Neural progenitor cell (in vitro differentiated cells): Measurements from ENCODE around the gene RBM6. TPM values are rescaled to one million over a fixed set of nuclear protein-coding genes. Genes with fewer than 3 reads are reported as not detected.
"Not testable (repeated sequence)": the region's sequence is repeated elsewhere in the genome, so short reads cannot be mapped to it uniquely, and the experiment has no call there.

Source experiments
- DNase-seq: peaks from one replicate; pipeline ENCODE4 v3.0.0-alpha.2; 2016; ENCODE audit warnings: low spot score
- H2AFZ ChIP-seq: fragments of 200-600 bp; sonication (generic); replicated peaks from 2 replicates; pipeline ENCODE4 v1.6.1; 2016; ENCODE audit warnings: antibody characterized with exemption
- H3F3A ChIP-seq: fragments of 200-600 bp; sonication (generic); 2 replicates; pipeline ENCODE4 v1.6.1; 2016; ENCODE audit warnings: antibody characterized with exemption, low read depth
- H3K27ac ChIP-seq: fragments of 200-600 bp; sonication (generic); 2 replicates; pipeline ENCODE4 v1.5.1; 2016; ENCODE audit warnings: mild to moderate bottlenecking
- H3K27me3 ChIP-seq: fragments of 200-600 bp; sonication (generic); 2 replicates; pipeline ENCODE4 v1.6.1; 2016; ENCODE audit warnings: mild to moderate bottlenecking, moderate library complexity
- H3K36me3 ChIP-seq: fragments of 200-600 bp; sonication (generic); 2 replicates; pipeline ENCODE4 v1.5.1; 2016
- H3K4me1 ChIP-seq: fragments of 200-600 bp; sonication (generic); 2 replicates; pipeline ENCODE4 v1.6.1; 2016; ENCODE audit warnings: mixed run types
- H3K4me2 ChIP-seq: fragments of 200-600 bp; sonication (generic); 2 replicates; pipeline ENCODE4 v1.6.1; 2016
- H3K4me3 ChIP-seq: fragments of 200-600 bp; sonication (generic); 2 replicates; pipeline ENCODE4 v1.5.1; 2016
- H3K79me2 ChIP-seq: fragments of 200-600 bp; sonication (generic); 2 replicates; pipeline ENCODE4 v1.6.1; 2016; ENCODE audit warnings: low read depth
- H3K9ac ChIP-seq: fragments of 200-600 bp; sonication (generic); 2 replicates; pipeline ENCODE4 v1.6.1; 2016
- H3K9me3 ChIP-seq: fragments of 200-600 bp; sonication (generic); 2 replicates; pipeline ENCODE4 v1.5.1; 2016; ENCODE audit warnings: low read depth
- H4K20me1 ChIP-seq: fragments of 200-600 bp; sonication (generic); 2 replicates; pipeline ENCODE4 v1.6.1; 2016; ENCODE audit warnings: low read depth
- H3K27ac Mint-ChIP-seq: 3 replicates; pipeline ENCODE4 v1.8.0; 2021; ENCODE audit warnings: mixed read lengths
- H3K27me3 Mint-ChIP-seq: 2 replicates; pipeline ENCODE4 v1.8.0; 2022; ENCODE audit warnings: low read depth, mild to moderate bottlenecking, inconsistent platforms, moderate library complexity, mixed read lengths; ENCODE audit not compliant: insufficient read depth
- H3K36me3 Mint-ChIP-seq: 3 replicates; pipeline ENCODE4 v1.8.0; 2021; ENCODE audit warnings: mixed read lengths
- H3K4me1 Mint-ChIP-seq: 3 replicates; pipeline ENCODE4 v1.8.0; 2021; ENCODE audit warnings: mixed read lengths
- H3K4me3 Mint-ChIP-seq: 3 replicates; pipeline ENCODE4 v1.8.0; 2021; ENCODE audit warnings: mild to moderate bottlenecking, moderate library complexity, mixed read lengths
- H3K9me3 Mint-ChIP-seq: 3 replicates; pipeline ENCODE4 v1.8.0; 2020; ENCODE audit warnings: mixed read lengths
- CTCF ChIP-seq: fragments of 200-600 bp; sonication (generic); IDR thresholded peaks from 2 replicates; pipeline ENCODE4 v1.5.1; 2017; ENCODE audit warnings: antibody characterized with exemption, mild to moderate bottlenecking
- EZH2 ChIP-seq: fragments of 200-600 bp; sonication (generic); IDR thresholded peaks from 2 replicates; pipeline ENCODE4 v1.6.1; 2017; ENCODE audit warnings: antibody characterized with exemption, mild to moderate bottlenecking, moderate library complexity
- EZH2phosphoT487 ChIP-seq: fragments of 200-600 bp; sonication (generic); IDR thresholded peaks from 2 replicates; pipeline ENCODE4 v1.6.1; 2017; ENCODE audit warnings: antibody characterized with exemption
- total RNA-seq: library from RNA; depleted of rRNA; stranded (reverse); fragments of >200 nt; gene quantifications from 2 replicates; pipeline ENCODE4 v1.2.3, GENCODE V29; 2015; ENCODE audit warnings: low replicate concordance

The RBM6 gene
- total RNA-seq, 1 donor from 2014 or later, result 170 TPM

- H3K27ac ChIP-seq, result no peak overlapping the region
- H3K4me2 ChIP-seq, result no peak overlapping the region
- H3K27me3 ChIP-seq, result peaks cover 6% of the 10 kb centered on the region
- H3K9ac ChIP-seq, result no peak overlapping the region
- Mint-ChIP-seq H3K4me3 (no peak overlapping the region), H3K36me3 (no peaks in the 10 kb centered on the region), H3K4me1 (peaks cover 9% of the 10 kb centered on the region), H3K27me3 (peaks cover 5% of the 10 kb centered on the region), H3K27ac (no peak overlapping the region), H3K9me3 (no peaks in the 10 kb centered on the region)
- no peaks in the 10 kb centered on the region for H3K36me3 ChIP-seq
- no peaks in the 10 kb centered on the region for H4K20me1 ChIP-seq
- peaks cover 3% of the 10 kb centered on the region for H3K4me1 ChIP-seq
- H3K4me3 ChIP-seq, result no peak overlapping the region
- no peak overlapping the region for H2AFZ ChIP-seq
- no peak for TF ChIP-seq CTCF
- TF ChIP-seq EZH2, result no peak
- no peak for TF ChIP-seq EZH2phosphoT487
- H3K79me2 ChIP-seq, result no peaks in the 10 kb centered on the region
- DNase-seq, result no peak
- H3F3A ChIP-seq, result peaks cover 7% of the 10 kb centered on the region
- no peaks in the 10 kb centered on the region for H3K9me3 ChIP-seq
These were observed 38.3 kb upstream of the RBM6 start for GRCh38 chr3:49901366-49902339.

GRCh38 chr3:49902511-49903345 is 37.2 kb upstream of the RBM6 start:
- H3K36me3 ChIP-seq, result no peaks in the 10 kb centered on the region
- H3K4me1 ChIP-seq, result peaks cover 3% of the 10 kb centered on the region
- no peak for TF ChIP-seq EZH2
- TF ChIP-seq EZH2phosphoT487, result no peak
- TF ChIP-seq CTCF, result no peak
- H3K9ac ChIP-seq, result no peak overlapping the region
- H3K9me3 ChIP-seq, result no peaks in the 10 kb centered on the region
- H3K36me3 Mint-ChIP-seq, result no peaks in the 10 kb centered on the region
- H4K20me1 ChIP-seq, result no peaks in the 10 kb centered on the region
- peaks cover 7% of the 10 kb centered on the region for H3F3A ChIP-seq
- no peaks in the 10 kb centered on the region for H3K79me2 ChIP-seq
- no peak for DNase-seq
- H3K27me3 ChIP-seq, result peaks cover 6% of the 10 kb centered on the region
- H3K27me3 Mint-ChIP-seq, result peaks cover 5% of the 10 kb centered on the region
- H3K27ac Mint-ChIP-seq, result no peak overlapping the region
- no peak overlapping the region for H3K27ac ChIP-seq
- no peak overlapping the region for H3K4me2 ChIP-seq
- no peak overlapping the region for H3K4me3 Mint-ChIP-seq
- no peak overlapping the region for H3K4me3 ChIP-seq
- no peaks in the 10 kb centered on the region for H3K9me3 Mint-ChIP-seq
- peaks cover 9% of the 10 kb centered on the region for H3K4me1 Mint-ChIP-seq
- no peak overlapping the region for H2AFZ ChIP-seq

GRCh38 chr3:49903451-49904424 is 36.2 kb upstream of the RBM6 start, which contains the start of gene MST1R:
TSS of gene MST1R (minus strand) at chr3:49903873. CDS start at chr3:49903609, 264 bp downstream.
- Histone ChIP-seq H3K79me2 (no peaks in the 10 kb centered on the region), H3K4me2 (peak within 1 kb of the TSS; percentile 70), H4K20me1 (no peaks in the 10 kb centered on the region), H3K36me3 (no peaks in the 10 kb centered on the region), H3K4me3 (peak within 1 kb of the TSS; percentile 24), H3K9ac (no peak within 1 kb of the TSS), H3K4me1 (peaks cover 3% of the 10 kb centered on the region), H2AFZ (peak within 1 kb of the TSS; percentile 93), H3K9me3 (no peaks in the 10 kb centered on the region), H3K27me3 (peaks cover 6% of the 10 kb centered on the region), H3F3A (peaks cover 7% of the 10 kb centered on the region), H3K27ac (no peak within 1 kb of the TSS)
- no peak for TF ChIP-seq EZH2phosphoT487
- no peak for TF ChIP-seq EZH2
- no peak for TF ChIP-seq CTCF
- Mint-ChIP-seq H3K4me1 (peaks cover 9% of the 10 kb centered on the region), H3K27me3 (no peaks in the 10 kb centered on the region), H3K4me3 (peak within 1 kb of the TSS; percentile 73), H3K27ac (no peak within 1 kb of the TSS), H3K9me3 (no peaks in the 10 kb centered on the region), H3K36me3 (no peaks in the 10 kb centered on the region)
- DNase-seq, result peak; percentile 89

GRCh38 chr3:49904448-49904847 is 35.5 kb upstream of the RBM6 start:
- not testable (repeated sequence) for H3F3A ChIP-seq, H3K9me3 ChIP-seq, H2AFZ ChIP-seq, DNase-seq, H3K9ac ChIP-seq, H3K9me3 Mint-ChIP-seq, H3K27me3 ChIP-seq, H3K4me2 ChIP-seq, H3K4me1 Mint-ChIP-seq, H3K27ac ChIP-seq, H3K4me1 ChIP-seq, H3K79me2 ChIP-seq, H3K36me3 ChIP-seq, H3K4me3 Mint-ChIP-seq, H4K20me1 ChIP-seq, H3K4me3 ChIP-seq, H3K27ac Mint-ChIP-seq, H3K36me3 Mint-ChIP-seq, H3K27me3 Mint-ChIP-seq
